ENCODE results near the gene SP100. TPM values are rescaled to one million over a fixed set of nuclear protein-coding genes. Genes with fewer than 3 reads are reported as not detected.
A peak's percentile ranks its signal among the peaks of the same experiment; 100 is the strongest.

SP100 gene
- total RNA-seq, 1 donor from 2014 or later, result 120 TPM

DNA sequence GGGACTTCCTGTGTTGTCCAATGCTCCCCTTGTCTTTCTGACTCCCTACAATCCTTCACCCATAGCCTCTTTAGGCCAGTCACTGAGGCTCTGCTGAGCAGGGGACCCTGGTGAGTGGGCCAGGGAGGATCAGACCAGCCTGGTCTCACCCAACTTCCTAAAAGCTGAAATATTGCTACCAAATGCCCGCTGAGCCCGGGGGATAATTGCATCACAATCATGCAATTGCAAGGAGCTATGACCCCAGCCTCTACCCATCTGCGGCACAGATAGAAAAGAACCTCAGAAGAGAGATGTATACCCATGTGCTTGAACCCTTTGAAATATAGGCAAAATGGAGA, 3.7 kb upstream of the SP100 start:
- no peaks in the 10 kb centered on the region for H3K27me3 Mint-ChIP-seq (ENCODE audit: unreplicated experiment)
- H3K9me3 Mint-ChIP-seq (ENCODE audit: unreplicated experiment), result no peaks in the 10 kb centered on the region
- H3K4me1 Mint-ChIP-seq (ENCODE audit: unreplicated experiment), result peaks cover 48% of the 10 kb centered on the region
- TF ChIP-seq, protein P1, sequence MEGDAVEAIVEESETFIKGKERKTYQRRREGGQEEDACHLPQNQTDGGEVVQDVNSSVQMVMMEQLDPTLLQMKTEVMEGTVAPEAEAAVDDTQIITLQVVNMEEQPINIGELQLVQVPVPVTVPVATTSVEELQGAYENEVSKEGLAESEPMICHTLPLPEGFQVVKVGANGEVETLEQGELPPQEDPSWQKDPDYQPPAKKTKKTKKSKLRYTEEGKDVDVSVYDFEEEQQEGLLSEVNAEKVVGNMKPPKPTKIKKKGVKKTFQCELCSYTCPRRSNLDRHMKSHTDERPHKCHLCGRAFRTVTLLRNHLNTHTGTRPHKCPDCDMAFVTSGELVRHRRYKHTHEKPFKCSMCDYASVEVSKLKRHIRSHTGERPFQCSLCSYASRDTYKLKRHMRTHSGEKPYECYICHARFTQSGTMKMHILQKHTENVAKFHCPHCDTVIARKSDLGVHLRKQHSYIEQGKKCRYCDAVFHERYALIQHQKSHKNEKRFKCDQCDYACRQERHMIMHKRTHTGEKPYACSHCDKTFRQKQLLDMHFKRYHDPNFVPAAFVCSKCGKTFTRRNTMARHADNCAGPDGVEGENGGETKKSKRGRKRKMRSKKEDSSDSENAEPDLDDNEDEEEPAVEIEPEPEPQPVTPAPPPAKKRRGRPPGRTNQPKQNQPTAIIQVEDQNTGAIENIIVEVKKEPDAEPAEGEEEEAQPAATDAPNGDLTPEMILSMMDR (IDR thresholded peaks at IDR 0.05), result no peak
- H3K27ac Mint-ChIP-seq (ENCODE audit: unreplicated experiment), result peak overlapping the region; percentile 99
- no peaks in the 10 kb centered on the region for H3K36me3 Mint-ChIP-seq (ENCODE audit: unreplicated experiment)
- peak overlapping the region; percentile 96 for H3K4me3 Mint-ChIP-seq (ENCODE audit: unreplicated experiment)
- DNase-seq (ENCODE audit: extremely low spot score, unreplicated experiment), result peak; percentile 76

DNA sequence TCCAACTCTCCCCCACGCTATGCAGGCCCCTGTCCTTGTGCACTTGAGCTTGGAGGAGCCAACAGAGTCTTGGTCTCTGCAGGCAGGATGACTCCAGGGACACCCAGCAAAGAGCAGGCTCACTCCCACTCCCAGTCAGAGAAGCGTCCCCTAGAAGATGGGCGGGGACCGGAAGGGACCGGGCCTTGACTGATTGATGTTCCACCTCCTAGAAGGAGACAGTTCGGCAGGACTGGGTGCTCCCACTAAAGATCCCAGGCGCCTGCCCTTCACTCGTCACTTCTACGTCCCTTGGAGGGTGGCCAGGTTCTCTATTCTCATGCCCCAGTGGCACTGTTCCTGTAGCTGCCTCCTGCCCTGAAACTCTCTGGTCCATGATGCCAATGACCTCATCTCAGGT, 3.2 kb upstream of the SP100 start:
- H3K36me3 Mint-ChIP-seq (ENCODE audit: unreplicated experiment), result no peaks in the 10 kb centered on the region
- no peak overlapping the region for H3K4me3 Mint-ChIP-seq (ENCODE audit: unreplicated experiment)
- peak; percentile 71 for DNase-seq (ENCODE audit: extremely low spot score, unreplicated experiment)
- H3K9me3 Mint-ChIP-seq (ENCODE audit: unreplicated experiment), result no peaks in the 10 kb centered on the region
- TF ChIP-seq, protein P1 (IDR thresholded peaks at IDR 0.05), result no peak
- peak overlapping the region; percentile 31 for H3K27ac Mint-ChIP-seq (ENCODE audit: unreplicated experiment)
- H3K27me3 Mint-ChIP-seq (ENCODE audit: unreplicated experiment), result no peaks in the 10 kb centered on the region
- peaks cover 51% of the 10 kb centered on the region for H3K4me1 Mint-ChIP-seq (ENCODE audit: unreplicated experiment)

DNA sequence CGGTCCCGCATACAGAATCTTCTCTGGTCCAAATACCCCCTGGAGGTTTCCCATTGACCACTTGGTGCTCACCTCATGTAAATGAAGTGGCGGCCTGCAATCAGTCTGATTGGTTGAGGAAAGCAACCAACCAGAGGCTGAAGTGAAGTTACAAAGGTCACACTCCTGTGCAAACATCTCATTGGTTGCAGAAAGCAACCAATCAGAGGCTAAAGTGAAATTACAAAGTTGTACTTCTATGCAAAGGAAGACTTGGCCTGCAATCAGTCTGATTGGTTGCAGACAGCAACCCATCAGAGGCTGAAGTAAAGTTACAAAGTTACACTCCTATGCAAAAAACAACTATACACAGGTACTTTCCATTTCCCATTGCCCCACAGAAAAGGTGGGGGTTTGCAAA, 2.5 kb upstream of the SP100 start:
- H3K27me3 Mint-ChIP-seq (ENCODE audit: unreplicated experiment), result no peaks in the 10 kb centered on the region
- peaks cover 50% of the 10 kb centered on the region for H3K4me1 Mint-ChIP-seq (ENCODE audit: unreplicated experiment)
- no peak overlapping the region for H3K4me3 Mint-ChIP-seq (ENCODE audit: unreplicated experiment)
- H3K27ac Mint-ChIP-seq (ENCODE audit: unreplicated experiment), result no peak overlapping the region
- no peaks in the 10 kb centered on the region for H3K36me3 Mint-ChIP-seq (ENCODE audit: unreplicated experiment)
- H3K9me3 Mint-ChIP-seq (ENCODE audit: unreplicated experiment), result no peaks in the 10 kb centered on the region
- no peak for DNase-seq (ENCODE audit: extremely low spot score, unreplicated experiment)
- TF ChIP-seq, protein P1 (IDR thresholded peaks at IDR 0.05), result no peak

DNA sequence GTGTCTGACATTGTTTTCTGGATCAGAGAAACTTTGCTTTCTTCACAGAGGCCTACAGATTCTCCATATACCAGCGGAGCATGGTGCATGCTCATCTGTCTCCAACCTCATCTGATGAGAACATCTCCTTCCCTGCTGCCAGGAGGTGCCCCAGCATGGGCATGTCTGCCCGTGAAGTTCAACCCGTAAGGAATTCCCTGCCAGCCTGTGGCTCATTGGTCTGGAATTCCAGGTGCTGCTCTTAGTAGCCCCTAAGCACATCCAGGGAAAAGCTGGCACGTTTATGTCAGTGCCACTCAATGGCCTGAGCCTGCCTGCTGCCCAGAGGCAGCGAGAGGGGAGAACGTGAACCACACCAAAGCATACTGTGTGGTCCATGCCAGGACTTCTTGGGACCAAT, 1.7 kb upstream of the SP100 start:
- Mint-ChIP-seq H3K27me3 (ENCODE audit: unreplicated experiment) (no peaks in the 10 kb centered on the region), H3K9me3 (ENCODE audit: unreplicated experiment) (no peaks in the 10 kb centered on the region), H3K27ac (ENCODE audit: unreplicated experiment) (peak overlapping the region; percentile 99), H3K4me3 (ENCODE audit: unreplicated experiment) (no peak overlapping the region), H3K4me1 (ENCODE audit: unreplicated experiment) (peaks cover 56% of the 10 kb centered on the region), H3K36me3 (ENCODE audit: unreplicated experiment) (peaks cover 4% of the 10 kb centered on the region)
- DNase-seq (ENCODE audit: extremely low spot score, unreplicated experiment), result no peak
- TF ChIP-seq, protein P1 (IDR thresholded peaks at IDR 0.05), result no peak

DNA sequence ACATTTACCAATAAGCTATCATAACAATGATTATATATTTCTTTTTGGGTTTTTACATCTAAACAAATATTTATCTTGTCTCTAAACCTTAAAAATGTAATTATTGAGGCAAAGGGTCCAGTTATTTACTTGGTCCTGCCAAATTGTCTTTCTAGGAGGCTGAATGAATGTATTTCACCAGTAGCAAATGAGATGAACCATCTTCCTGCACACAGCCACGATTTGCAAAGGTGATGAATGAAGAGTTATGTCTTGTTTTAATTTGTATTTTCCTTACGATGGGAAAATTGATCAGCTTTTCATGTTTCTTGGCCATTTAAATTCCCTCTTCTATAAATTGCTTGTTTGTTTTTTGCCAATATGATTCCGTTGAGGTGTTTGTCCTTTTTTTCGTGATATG, 1.4 kb downstream of the SP100 start:
- peaks cover 69% of the 10 kb centered on the region for H3K4me1 Mint-ChIP-seq (ENCODE audit: unreplicated experiment)
- peak overlapping the region; percentile 37 for H3K27ac Mint-ChIP-seq (ENCODE audit: unreplicated experiment)
- peaks cover 19% of the 10 kb centered on the region for H3K36me3 Mint-ChIP-seq (ENCODE audit: unreplicated experiment)
- no peaks in the 10 kb centered on the region for H3K9me3 Mint-ChIP-seq (ENCODE audit: unreplicated experiment)
- TF ChIP-seq, protein P1 (IDR thresholded peaks at IDR 0.05), result no peak
- H3K4me3 Mint-ChIP-seq (ENCODE audit: unreplicated experiment), result peak overlapping the region; percentile 88
- H3K27me3 Mint-ChIP-seq (ENCODE audit: unreplicated experiment), result no peaks in the 10 kb centered on the region
- no peak for DNase-seq (ENCODE audit: extremely low spot score, unreplicated experiment)
